Ovary (tissue), 3 donors: ENCODE measurements around the gene MMP24OS.

Experiments used
- CTCF ChIP-seq, 3 donors: fragments of 450-650 bp in 2 of 3; fragments of 200-600 bp in 1 of 3; IDR thresholded peaks; one replicate each; pipeline versions ENCODE4 v1.5.1 to v1.8.0; 2016 to 2022; ENCODE audit warnings: antibody characterized with exemption in 3 of 3, mild to moderate bottlenecking in 1 of 3
- EP300 ChIP-seq: sonication (generic); formaldehyde crosslinking; IDR thresholded peaks from one replicate; pipeline ENCODE4 v1.6.1; 2017; ENCODE audit warnings: antibody characterized with exemption
- POLR2A ChIP-seq: fragments of 450-650 bp; IDR thresholded peaks from one replicate; pipeline ENCODE4 v1.6.1; 2017; ENCODE audit warnings: antibody characterized with exemption, mild to moderate bottlenecking, moderate library complexity
- donor health status: DM: no; HTN: no; CAD: no.

- TF ChIP-seq EP300 (no peak), CTCF (IDR thresholded peaks at IDR 0.05) (no peak), POLR2A (no peak)
Observed at GRCh38 chr20:35325401-35325800, 47.5 kb upstream of the MMP24OS start.
